ENCODE results near the gene INSYN2B.

INSYN2B gene

GRCh38 chr5:169944115-169944514 is 36.2 kb downstream of the INSYN2B start:
- H3K9ac ChIP-seq (ENCODE audit: low read length), result no peak overlapping the region
- no peak overlapping the region for H2AFZ ChIP-seq (ENCODE audit: low read depth, low read length)
- no peaks in the 10 kb centered on the region for H3K36me3 ChIP-seq (replicated peaks; ENCODE audit: low read depth, low read length)
- H3K27me3 ChIP-seq (ENCODE audit: low read depth, low read length), result no peaks in the 10 kb centered on the region
- TF ChIP-seq, protein P1, sequence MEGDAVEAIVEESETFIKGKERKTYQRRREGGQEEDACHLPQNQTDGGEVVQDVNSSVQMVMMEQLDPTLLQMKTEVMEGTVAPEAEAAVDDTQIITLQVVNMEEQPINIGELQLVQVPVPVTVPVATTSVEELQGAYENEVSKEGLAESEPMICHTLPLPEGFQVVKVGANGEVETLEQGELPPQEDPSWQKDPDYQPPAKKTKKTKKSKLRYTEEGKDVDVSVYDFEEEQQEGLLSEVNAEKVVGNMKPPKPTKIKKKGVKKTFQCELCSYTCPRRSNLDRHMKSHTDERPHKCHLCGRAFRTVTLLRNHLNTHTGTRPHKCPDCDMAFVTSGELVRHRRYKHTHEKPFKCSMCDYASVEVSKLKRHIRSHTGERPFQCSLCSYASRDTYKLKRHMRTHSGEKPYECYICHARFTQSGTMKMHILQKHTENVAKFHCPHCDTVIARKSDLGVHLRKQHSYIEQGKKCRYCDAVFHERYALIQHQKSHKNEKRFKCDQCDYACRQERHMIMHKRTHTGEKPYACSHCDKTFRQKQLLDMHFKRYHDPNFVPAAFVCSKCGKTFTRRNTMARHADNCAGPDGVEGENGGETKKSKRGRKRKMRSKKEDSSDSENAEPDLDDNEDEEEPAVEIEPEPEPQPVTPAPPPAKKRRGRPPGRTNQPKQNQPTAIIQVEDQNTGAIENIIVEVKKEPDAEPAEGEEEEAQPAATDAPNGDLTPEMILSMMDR (IDR thresholded peaks at IDR 0.05; ENCODE audit: low read depth, low read length), result no peak
- no peak for TF ChIP-seq EZH2phosphoT487 (IDR thresholded peaks at IDR 0.05; ENCODE audit: low read depth)
- peaks cover 9% of the 10 kb centered on the region; the same call in 1 of the 2 replicates for H4K20me1 ChIP-seq (ENCODE audit: insufficient read depth, low read length)
- no peak overlapping the region for H3K4me3 ChIP-seq (ENCODE audit: low read length)
- no peak overlapping the region for H3K27ac ChIP-seq (ENCODE audit: low read length)
- no peak overlapping the region for H3K4me2 ChIP-seq (ENCODE audit: low read length)
- H3K4me1 ChIP-seq (ENCODE audit: low read length), result no peaks in the 10 kb centered on the region
- H3K9me3 ChIP-seq (ENCODE audit: insufficient read depth, low read length), result no peaks in the 10 kb centered on the region
- H3K79me2 ChIP-seq (ENCODE audit: low read length), result no peaks in the 10 kb centered on the region

DNA sequence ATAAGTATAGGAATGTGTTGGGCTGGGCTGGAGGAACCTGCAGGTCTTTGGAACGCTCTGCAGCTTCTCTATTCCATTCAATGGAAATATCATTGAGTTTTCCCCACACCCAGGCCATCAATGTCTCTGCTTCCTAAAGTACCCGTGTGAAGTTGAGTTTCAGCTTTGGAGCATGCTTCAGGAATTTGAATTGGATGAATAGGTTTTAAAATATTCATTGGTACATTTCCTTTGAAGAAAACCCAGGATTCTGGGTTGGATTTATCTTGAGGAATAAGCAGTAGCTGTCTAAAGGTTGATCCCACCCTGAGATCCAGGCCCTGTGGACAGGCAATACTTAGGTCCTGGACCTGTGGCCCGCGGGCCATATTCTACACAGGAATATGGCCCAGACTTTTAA is 37.3 kb downstream of the INSYN2B start:
- H3K79me2 ChIP-seq (ENCODE audit: low read length), result no peaks in the 10 kb centered on the region
- no peaks in the 10 kb centered on the region for H3K4me1 ChIP-seq (ENCODE audit: low read length)
- H3K36me3 ChIP-seq (replicated peaks; ENCODE audit: low read depth, low read length), result no peaks in the 10 kb centered on the region
- H4K20me1 ChIP-seq (ENCODE audit: insufficient read depth, low read length), result peaks cover 9% of the 10 kb centered on the region; the same call in 1 of the 2 replicates
- H3K27ac ChIP-seq (ENCODE audit: low read length), result no peak overlapping the region
- no peaks in the 10 kb centered on the region for H3K9me3 ChIP-seq (ENCODE audit: insufficient read depth, low read length)
- no peak overlapping the region for H3K9ac ChIP-seq (ENCODE audit: low read length)
- H3K4me2 ChIP-seq (ENCODE audit: low read length), result no peak overlapping the region
- TF ChIP-seq, protein P1 (IDR thresholded peaks at IDR 0.05; ENCODE audit: low read depth, low read length), result no peak
- no peak for TF ChIP-seq EZH2phosphoT487 (IDR thresholded peaks at IDR 0.05; ENCODE audit: low read depth)
- no peak overlapping the region for H3K4me3 ChIP-seq (ENCODE audit: low read length)
- no peaks in the 10 kb centered on the region for H3K27me3 ChIP-seq (ENCODE audit: low read depth, low read length)
- no peak overlapping the region for H2AFZ ChIP-seq (ENCODE audit: low read depth, low read length)

DNA sequence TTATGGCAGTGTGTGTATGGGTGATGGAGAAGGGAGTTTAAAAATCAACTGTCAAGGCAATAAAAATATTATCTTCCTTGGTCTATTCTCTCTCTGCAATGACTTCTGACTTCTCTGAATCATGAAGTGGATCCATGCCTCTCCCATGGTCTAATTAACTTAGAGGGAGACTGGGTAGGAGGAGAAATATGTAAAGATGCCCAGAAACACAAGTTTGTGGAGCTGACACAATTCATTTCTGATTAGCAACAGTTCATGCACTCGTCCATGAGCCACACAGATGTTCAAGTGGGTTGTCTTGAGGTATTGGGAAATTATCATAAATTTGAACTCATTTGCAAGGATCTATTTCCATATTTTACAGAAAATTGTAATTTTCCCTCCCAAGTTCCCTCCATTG is 38.1 kb downstream of the INSYN2B start:
- no peak overlapping the region for H2AFZ ChIP-seq (ENCODE audit: low read depth, low read length)
- H3K79me2 ChIP-seq (ENCODE audit: low read length), result no peaks in the 10 kb centered on the region
- no peak overlapping the region for H3K4me3 ChIP-seq (ENCODE audit: low read length)
- no peaks in the 10 kb centered on the region for H3K9me3 ChIP-seq (ENCODE audit: insufficient read depth, low read length)
- no peaks in the 10 kb centered on the region for H3K4me1 ChIP-seq (ENCODE audit: low read length)
- peaks cover 6% of the 10 kb centered on the region; the same call in 1 of the 2 replicates for H4K20me1 ChIP-seq (ENCODE audit: insufficient read depth, low read length)
- H3K36me3 ChIP-seq (replicated peaks; ENCODE audit: low read depth, low read length), result no peaks in the 10 kb centered on the region
- TF ChIP-seq, protein P1 (IDR thresholded peaks at IDR 0.05; ENCODE audit: low read depth, low read length), result no peak
- TF ChIP-seq EZH2phosphoT487 (IDR thresholded peaks at IDR 0.05; ENCODE audit: low read depth), result no peak
- no peak overlapping the region for H3K9ac ChIP-seq (ENCODE audit: low read length)
- H3K27me3 ChIP-seq (ENCODE audit: low read depth, low read length), result no peaks in the 10 kb centered on the region
- H3K4me2 ChIP-seq (ENCODE audit: low read length), result no peak overlapping the region
- H3K27ac ChIP-seq (ENCODE audit: low read length), result no peak overlapping the region

DNA sequence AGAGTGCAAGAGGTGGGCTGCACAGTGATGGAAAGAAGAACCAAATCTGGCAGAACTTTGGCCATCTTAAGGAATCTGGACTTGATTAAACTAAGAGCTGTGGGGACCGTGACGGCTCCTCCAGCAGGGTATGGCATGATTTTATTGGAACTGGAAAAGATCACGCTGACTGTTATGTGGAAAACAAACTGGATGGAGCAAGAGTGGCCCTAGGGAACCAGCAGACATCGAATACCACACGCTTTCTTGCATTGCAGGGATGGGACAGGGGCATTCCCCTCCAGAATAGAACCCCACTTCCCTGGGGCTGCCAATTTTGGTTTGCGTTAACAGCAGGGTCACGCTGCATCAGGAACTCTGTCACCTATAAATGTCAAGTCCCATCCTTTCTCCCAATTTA is 38.8 kb downstream of the INSYN2B start:
- no peaks in the 10 kb centered on the region for H4K20me1 ChIP-seq (ENCODE audit: insufficient read depth, low read length)
- no peak overlapping the region for H2AFZ ChIP-seq (ENCODE audit: low read depth, low read length)
- no peaks in the 10 kb centered on the region for H3K36me3 ChIP-seq (replicated peaks; ENCODE audit: low read depth, low read length)
- no peaks in the 10 kb centered on the region for H3K9me3 ChIP-seq (ENCODE audit: insufficient read depth, low read length)
- no peak overlapping the region for H3K4me2 ChIP-seq (ENCODE audit: low read length)
- no peak overlapping the region for H3K27ac ChIP-seq (ENCODE audit: low read length)
- H3K27me3 ChIP-seq (ENCODE audit: low read depth, low read length), result no peaks in the 10 kb centered on the region
- H3K4me1 ChIP-seq (ENCODE audit: low read length), result no peaks in the 10 kb centered on the region
- no peaks in the 10 kb centered on the region for H3K79me2 ChIP-seq (ENCODE audit: low read length)
- no peak for TF ChIP-seq EZH2phosphoT487 (IDR thresholded peaks at IDR 0.05; ENCODE audit: low read depth)
- TF ChIP-seq, protein P1 (IDR thresholded peaks at IDR 0.05; ENCODE audit: low read depth, low read length), result no peak
- no peak overlapping the region for H3K4me3 ChIP-seq (ENCODE audit: low read length)
- H3K9ac ChIP-seq (ENCODE audit: low read length), result no peak overlapping the region
